ENCODE measurements around the gene ABHD2. TPM values are rescaled to one million over a fixed set of nuclear protein-coding genes. Genes with fewer than 3 reads are reported as not detected.
A peak's percentile ranks its signal among the peaks of the same experiment; 100 is the strongest.

The ABHD2 gene
- total and polyA plus RNA-seq, 2 experiments from 2014 or later, result 5.2 to 15.2 TPM

GRCh38 chr15:89108835-89109234 lies 20.6 kb downstream of the ABHD2 start (continued):
- TF ChIP-seq CREB1 (CRISPR knock-in tag; IDR thresholded peaks at IDR 0.05; ENCODE audit: low read depth) (no peak), REST (IDR thresholded peaks at IDR 0.05; ENCODE audit: unreplicated experiment) (no peak), STAT1 (IDR thresholded peaks at IDR 0.05; ENCODE audit: unreplicated experiment) (no peak)

- no peak overlapping the region for H3K27ac Mint-ChIP-seq
- ATAC-seq (peak; percentile 68), DNase-seq (ENCODE audit: low spot score) (peak; percentile 39)
- Histone ChIP-seq H3K79me2 (replicated peaks; ENCODE audit: insufficient read depth) (no peaks in the 10 kb centered on the region), H3K36me3 (ENCODE audit: insufficient read depth) (no peaks in the 10 kb centered on the region), H3K4me3 (no peak overlapping the region), H3K9me2 (ENCODE audit: insufficient read depth) (peaks cover 8% of the 10 kb centered on the region; the same call in 1 of the 2 replicates), H4K20me1 (replicated peaks; ENCODE audit: insufficient read depth) (no peaks in the 10 kb centered on the region), H2AFZ (no peak overlapping the region), H3K4me1 (ENCODE audit: insufficient read depth) (peaks cover 17% of the 10 kb centered on the region), H3K4me2 (peak overlapping the region; percentile 16; the same call in 1 of the 2 replicates), H3K27ac (ENCODE audit: low read depth) (0 out of 2 replicates have a peak overlapping the region, but pooled peaks have one; percentile 52), H3K27me3 (ENCODE audit: insufficient read depth) (no peaks in the 10 kb centered on the region), H3F3A (replicated peaks; ENCODE audit: low read depth) (no peaks in the 10 kb centered on the region)
- no peaks in the 10 kb centered on the region for H3K9me3 Mint-ChIP-seq
- TF ChIP-seq EZH2 (IDR thresholded peaks at IDR 0.05; ENCODE audit: low read depth, unreplicated experiment), result no peak
- TF ChIP-seq POLR2AphosphoS5 (IDR thresholded peaks at IDR 0.05; ENCODE audit: low read depth), result no peak
- H3K27me3 Mint-ChIP-seq (ENCODE audit: insufficient read depth, low read depth, poor library complexity), result peaks cover 1% of the 10 kb centered on the region
- H3K4me1 Mint-ChIP-seq, result peaks cover 55% of the 10 kb centered on the region
- 0 out of 3 replicates have a peak, but pooled peaks cover 3% of the 10 kb centered on the region for H3K36me3 Mint-ChIP-seq (ENCODE audit: low read depth)
- H3K4me3 Mint-ChIP-seq, result no peak overlapping the region
These were observed 21.0 kb downstream of the ABHD2 start for GRCh38 chr15:89109238-89109637.

GRCh38 chr15:89110060-89110459 lies 21.8 kb downstream of the ABHD2 start:
- H3K9me3 Mint-ChIP-seq, result no peaks in the 10 kb centered on the region
- Histone ChIP-seq H3K4me2 (no peak overlapping the region), H3K36me3 (ENCODE audit: insufficient read depth) (no peaks in the 10 kb centered on the region), H3K9me2 (ENCODE audit: insufficient read depth) (peaks cover 8% of the 10 kb centered on the region; the same call in 1 of the 2 replicates), H3F3A (replicated peaks; ENCODE audit: low read depth) (no peaks in the 10 kb centered on the region), H3K27ac (ENCODE audit: low read depth) (no peak overlapping the region; the same call in 1 of the 2 replicates), H3K27me3 (ENCODE audit: insufficient read depth) (no peaks in the 10 kb centered on the region), H3K4me1 (ENCODE audit: insufficient read depth) (peaks cover 17% of the 10 kb centered on the region), H4K20me1 (replicated peaks; ENCODE audit: insufficient read depth) (no peaks in the 10 kb centered on the region), H2AFZ (no peak overlapping the region), H3K79me2 (replicated peaks; ENCODE audit: insufficient read depth) (no peaks in the 10 kb centered on the region), H3K4me3 (no peak overlapping the region)
- H3K4me3 Mint-ChIP-seq, result no peak overlapping the region
- peaks cover 62% of the 10 kb centered on the region for H3K4me1 Mint-ChIP-seq
- peaks cover 2% of the 10 kb centered on the region for H3K27me3 Mint-ChIP-seq (ENCODE audit: insufficient read depth, low read depth, poor library complexity)
- no peak for ATAC-seq
- H3K27ac Mint-ChIP-seq, result no peak overlapping the region
- H3K36me3 Mint-ChIP-seq (ENCODE audit: low read depth), result peaks cover 3% of the 10 kb centered on the region; the same call in 1 of the 3 replicates
- no peak for DNase-seq (ENCODE audit: low spot score)
- TF ChIP-seq CTCF (conservative IDR thresholded peaks at IDR 0.05; ENCODE audit: low read depth in 2 of 2) (no peak), JUNB (IDR thresholded peaks at IDR 0.05; ENCODE audit: unreplicated experiment) (no peak), NANOG (IDR thresholded peaks at IDR 0.05; ENCODE audit: borderline replicate concordance) (no peak), CREB1 (CRISPR knock-in tag; IDR thresholded peaks at IDR 0.05; ENCODE audit: low read depth) (no peak), ZNF331 (CRISPR knock-in tag; IDR thresholded peaks at IDR 0.05; ENCODE audit: low read depth) (no peak), EZH2phosphoT487 (IDR thresholded peaks at IDR 0.05; ENCODE audit: unreplicated experiment) (no peak), REST (IDR thresholded peaks at IDR 0.05; ENCODE audit: unreplicated experiment) (no peak), STAT1 (IDR thresholded peaks at IDR 0.05; ENCODE audit: unreplicated experiment) (no peak), ETS1 (IDR thresholded peaks at IDR 0.05) (no peak), ZNF114 (CRISPR knock-in tag; IDR thresholded peaks at IDR 0.05) (no peak), EZH2 (IDR thresholded peaks at IDR 0.05; ENCODE audit: low read depth, unreplicated experiment) (no peak)

Data from GM23338 (cell line).